ENCODE results near the gene TNIK. TPM values are rescaled to one million over a fixed set of nuclear protein-coding genes. Genes with fewer than 3 reads are reported as not detected.

Gene TNIK
- total and polyA plus RNA-seq, 10 of the 15 experiments (the other 5 are each of a cell fraction or from before 2014, with no cell fraction given): 13.9 to 74.3 (median 48.2) TPM

GRCh38 chr3:171222995-171223394 lies 237.2 kb downstream of the TNIK start:
- ChIA-PET POLR2A (interaction anchor here (1.0 kb wide), 1 partner anchor 14 kb away, joined by 3 read pairs; no protein-coding TSS in a partner anchor), CTCF (interaction anchor here (1.1 to 1.8 kb wide), 3 partner anchors 35 to 224 kb away, joined by 3 to 4 read pairs (median 3); no protein-coding TSS in a partner anchor), RAD21 (ENCODE audit: unreplicated experiment) (interaction anchor here (1.5 to 1.7 kb wide), 3 partner anchors 12 to 69 kb away, joined by 3 to 5 read pairs (median 4); no protein-coding TSS in a partner anchor), SMC1A (ENCODE audit: uncharacterized antibody, unreplicated experiment) (interaction anchor here (0.6 to 3.1 kb wide), 8 partner anchors 9 to 106 kb away, joined by 3 to 15 read pairs (median 6); no protein-coding TSS in a partner anchor)
- FAIRE-seq (no peak), ATAC-seq (no peak), DNase-seq (ENCODE audit: low read depth, low spot score) (no peak)
- Histone ChIP-seq H2AFZ (ENCODE audit: control insufficient read depth, low read depth, low read length) (no peak overlapping the region; the same call in 1 of the 2 replicates), H3K9me3 (replicated peaks; ENCODE audit: control insufficient read depth, insufficient read depth, low read length) (peaks cover 15% of the 10 kb centered on the region), H3K27ac (ENCODE audit: control insufficient read depth, insufficient read depth) (no peak overlapping the region), H3K79me2 (ENCODE audit: control insufficient read depth, insufficient read depth, low read length) (peaks cover 4% of the 10 kb centered on the region; the same call in 1 of the 2 replicates), H3K27me3 (replicated peaks in 1 of 2; ENCODE audit: control insufficient read depth in 2 of 2, insufficient read depth in 2 of 2, low read length in 1 of 2) (no peaks in the 10 kb centered on the region), H3K36me3 (ENCODE audit: control insufficient read depth in 2 of 2, insufficient read depth in 2 of 2, low read length in 1 of 2) (peaks cover 3 to 19% of the 10 kb centered on the region in 2 experiments), H3K4me1 (ENCODE audit: control insufficient read depth, insufficient read depth, low read length) (peaks cover 17% of the 10 kb centered on the region), H3K4me2 (ENCODE audit: control insufficient read depth, insufficient read depth) (no peak overlapping the region), H4K20me1 (ENCODE audit: control insufficient read depth, insufficient read depth) (no peaks in the 10 kb centered on the region), H3K4me3 (no peak overlapping the region), H3K9ac (ENCODE audit: control insufficient read depth, insufficient read depth, low read length) (no peak overlapping the region)
- no peak for TF ChIP-seq CHD4 (IDR thresholded peaks at IDR 0.05)
- no peak for TF ChIP-seq BMI1 (IDR thresholded peaks at IDR 0.05; ENCODE audit: borderline replicate concordance)
- no peak for TF ChIP-seq E4F1 (IDR thresholded peaks at IDR 0.05; ENCODE audit: borderline replicate concordance, partially characterized antibody)
- TF ChIP-seq ZNF592 (IDR thresholded peaks at IDR 0.05): no peak
- TF ChIP-seq CTCF (IDR thresholded peaks at IDR 0.05 in 2 of 3, conservative IDR thresholded peaks at IDR 0.05 in 1 of 3; ENCODE audit: control insufficient read depth in 2 of 3, extremely low read depth in 1 of 3, insufficient read depth in 1 of 3, low read depth in 3 of 3, low read length in 3 of 3): no peak
- no peak for TF ChIP-seq ZNF217 (IDR thresholded peaks at IDR 0.05)
- no peak for TF ChIP-seq GATAD2B (conservative IDR thresholded peaks at IDR 0.05; ENCODE audit: low read depth)
- intact Hi-C loops (cut with micrococcal nuclease; ENCODE audit: unreplicated experiment): no loop called here
- 86% methylated on average over 5 of the region's 5 CpGs for WGBS (ENCODE audit: insufficient coverage, insufficient replicate concordance, low lambda C conversion rate, missing lambda C conversion rate)
- BruUV-seq (replicated peaks): no TSS peak
- in situ Hi-C loops (cut with MboI): no loop called here

Measured in GM12878 (cell line).